ENCODE results near the gene TOMM22.

The TOMM22 gene

GRCh38 chr22:38712486-38713207, 30.9 kb downstream of the TOMM22 start:
- H3K4me3 ChIP-seq, result no peak overlapping the region
- H3K9me3 ChIP-seq, result no peaks in the 10 kb centered on the region
- no peak overlapping the region for H3K27ac ChIP-seq
- H3K4me1 ChIP-seq, result peaks cover 0 to 39% (median 11%) of the 10 kb centered on the region in 4 donors
- no peaks in the 10 kb centered on the region for H3K27me3 ChIP-seq
- DNase-seq, result no peak
- H3K36me3 ChIP-seq, result peaks cover 14 to 38% (median 31%) of the 10 kb centered on the region in 3 donors
- intact Hi-C loops (cut with DNase I; ENCODE audit: low total_unique reads), result no loop called here
- TF ChIP-seq CTCF (IDR thresholded peaks at IDR 0.05), result no peak

DNA sequence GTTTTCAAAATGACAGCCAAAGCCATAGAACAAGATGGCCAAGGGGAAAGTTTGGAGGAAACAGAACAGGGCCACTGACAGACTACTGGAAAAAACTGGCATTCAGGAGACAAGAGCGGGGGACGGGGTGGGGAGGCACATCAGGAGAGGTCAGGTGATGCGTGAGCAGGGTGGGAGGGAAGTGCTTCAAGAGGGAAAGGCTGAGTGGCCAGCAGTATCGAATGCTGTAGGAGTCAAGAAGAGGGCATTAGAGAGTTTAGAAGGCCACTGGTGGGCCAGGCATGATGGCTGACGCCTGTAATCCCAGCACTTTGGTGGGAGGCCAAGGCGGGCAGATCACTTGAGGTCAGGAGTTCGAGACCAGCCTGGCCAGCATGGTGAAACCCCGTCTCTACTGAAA, 32.2 kb downstream of the TOMM22 start:
- Histone ChIP-seq H3K4me1 (peaks cover 0 to 38% (median 12%) of the 10 kb centered on the region in 4 donors), H3K27me3 (no peaks in the 10 kb centered on the region), H3K9me3 (no peaks in the 10 kb centered on the region), H3K4me3 (no peak overlapping the region), H3K27ac (no peak overlapping the region), H3K36me3 (peaks cover 19 to 43% (median 31%) of the 10 kb centered on the region in 3 donors)
- TF ChIP-seq CTCF (IDR thresholded peaks at IDR 0.05), result no peak
- no peak for DNase-seq
- intact Hi-C loops (cut with DNase I; ENCODE audit: low total_unique reads), result no loop called here

DNA sequence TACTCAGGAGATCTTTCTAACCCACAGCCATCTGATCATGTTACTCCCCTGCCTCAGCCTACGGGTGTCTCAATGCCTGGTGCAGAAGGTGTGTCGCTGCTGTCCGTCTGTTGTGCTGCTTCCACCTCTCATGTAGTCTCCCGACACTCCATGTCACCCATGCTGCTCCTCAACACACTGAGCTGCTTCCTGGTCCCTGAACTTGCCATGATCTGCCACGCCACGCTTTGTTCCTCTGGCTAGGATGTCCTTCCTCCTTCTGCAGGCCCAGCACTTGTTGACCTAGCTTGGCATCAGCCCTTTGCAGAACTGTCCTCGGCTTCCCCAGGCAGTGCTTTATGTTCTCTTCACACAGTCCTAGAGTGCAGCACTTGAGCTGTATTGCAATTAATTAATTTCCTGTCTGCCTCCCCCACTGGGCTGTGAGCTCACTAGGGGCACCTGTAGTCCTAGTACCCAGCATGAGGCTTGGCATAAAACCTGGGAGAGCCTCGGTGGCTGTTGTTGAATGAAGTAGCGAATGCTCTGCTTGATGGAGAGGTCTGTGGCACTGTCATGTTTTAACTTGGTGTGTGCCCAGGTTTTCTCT, 33.5 kb downstream of the TOMM22 start:
- intact Hi-C loops (cut with DNase I; ENCODE audit: low total_unique reads), result no loop called here
- H3K4me1 ChIP-seq, result peaks cover 0 to 36% (median 16%) of the 10 kb centered on the region in 4 donors

GRCh38 chr22:38715852-38716251, 34.1 kb downstream of the TOMM22 start:
- intact Hi-C loops (cut with DNase I; ENCODE audit: low total_unique reads), result no loop called here
- H3K27me3 ChIP-seq, result no peaks in the 10 kb centered on the region
- DNase-seq, result no peak
- no peak overlapping the region for H3K27ac ChIP-seq
- no peaks in the 10 kb centered on the region for H3K9me3 ChIP-seq
- peaks cover 19 to 47% (median 26%) of the 10 kb centered on the region in 3 donors for H3K36me3 ChIP-seq
- TF ChIP-seq CTCF (IDR thresholded peaks at IDR 0.05), result no peak
- peaks cover 0 to 36% (median 16%) of the 10 kb centered on the region in 4 donors for H3K4me1 ChIP-seq
- no peak overlapping the region for H3K4me3 ChIP-seq

More for the DNA sequence above, 33.5 kb downstream of the TOMM22 start:
- no peaks in the 10 kb centered on the region for H3K9me3 ChIP-seq
- TF ChIP-seq CTCF (IDR thresholded peaks at IDR 0.05), result no peak
- H3K4me3 ChIP-seq, result no peak overlapping the region
- no peak overlapping the region for H3K27ac ChIP-seq
- peaks cover 19 to 41% (median 30%) of the 10 kb centered on the region in 3 donors for H3K36me3 ChIP-seq
- no peaks in the 10 kb centered on the region for H3K27me3 ChIP-seq
- no peak for DNase-seq

DNA sequence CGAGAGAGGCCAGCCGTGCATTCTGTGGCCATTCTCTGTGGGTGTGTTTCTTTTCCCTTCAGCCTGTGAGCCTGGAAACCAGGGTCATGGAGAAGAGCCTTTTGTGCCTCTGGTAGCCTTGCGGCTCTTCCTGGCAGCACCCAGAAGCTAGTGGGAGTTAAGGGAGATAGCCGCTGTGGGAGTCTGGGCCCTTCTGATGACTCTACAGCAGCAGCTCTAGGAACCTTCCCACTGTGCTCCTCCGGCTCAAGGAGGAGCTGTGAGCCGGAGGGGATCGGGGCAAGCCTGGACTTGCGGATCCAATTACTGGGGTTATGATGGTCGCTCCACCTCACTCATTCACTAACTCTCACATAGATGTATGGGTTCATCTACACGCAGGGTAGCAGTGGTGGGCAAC, 34.5 kb downstream of the TOMM22 start:
- Histone ChIP-seq H3K36me3 (peaks cover 19 to 51% (median 26%) of the 10 kb centered on the region in 3 donors), H3K4me3 (no peak overlapping the region), H3K9me3 (no peaks in the 10 kb centered on the region), H3K27ac (no peak overlapping the region), H3K4me1 (peaks cover 0 to 36% (median 16%) of the 10 kb centered on the region in 4 donors), H3K27me3 (no peaks in the 10 kb centered on the region)
- TF ChIP-seq CTCF (IDR thresholded peaks at IDR 0.05), result no peak
- intact Hi-C loops (cut with DNase I; ENCODE audit: low total_unique reads), result no loop called here
- no peak for DNase-seq

All from tibial artery (tissue), 4 donors.